Natural killer cell (primary cell): ENCODE measurements around the gene GDF15. TPM values are rescaled to one million over a fixed set of nuclear protein-coding genes. Genes with fewer than 3 reads are reported as not detected.

Source experiments
- ATAC-seq, 3 donors: fragments of 150-1000 bp in 2 of 3; fragments of 200-7000 bp in 1 of 3; cut with Tn5 transposase; 1 replicate in 1 of 3; 2 replicates in 2 of 3; pipeline ENCODE4 v1.10.0; 2021; ENCODE audit warnings: mild to moderate bottlenecking in 2 of 3, moderate library complexity in 2 of 3
- DNase-seq, 2 donors: peaks; one replicate each; pipeline versions ENCODE4 v3.0.0 to v3.0.0-alpha.2; 2013 to 2021; ENCODE audit warnings: mixed read lengths in 1 of 2
- H3K27ac ChIP-seq: one replicate; pipeline ENCODE4 v1.5.1; 2013; ENCODE audit warnings: mild to moderate bottlenecking, low read length
- H3K27me3 ChIP-seq: one replicate; pipeline ENCODE4 v1.6.1; 2013; ENCODE audit warnings: low read length; ENCODE audit not compliant: control insufficient read depth, insufficient read depth
- H3K36me3 ChIP-seq: one replicate; pipeline ENCODE4 v1.6.1; 2013; ENCODE audit warnings: low read length; ENCODE audit not compliant: control insufficient read depth, insufficient read depth
- H3K4me1 ChIP-seq: one replicate; pipeline ENCODE4 v1.6.1; 2013; ENCODE audit warnings: low read length; ENCODE audit not compliant: control insufficient read depth, insufficient read depth
- H3K4me3 ChIP-seq: one replicate; pipeline ENCODE4 v1.5.1; 2013; ENCODE audit warnings: low read length
- H3K9me3 ChIP-seq: one replicate; pipeline ENCODE4 v1.6.1; 2013; ENCODE audit warnings: low read length; ENCODE audit not compliant: control insufficient read depth, insufficient read depth
- H3K27ac Mint-ChIP-seq, 2 donors: one replicate each; pipeline ENCODE4 v1.8.0; 2022; ENCODE audit warnings: mild to moderate bottlenecking in 2 of 2, mixed read lengths in 2 of 2, moderate library complexity in 1 of 2
- H3K27me3 Mint-ChIP-seq, 2 donors: one replicate each; pipeline ENCODE4 v1.8.0; 2022; ENCODE audit warnings: low read depth in 2 of 2, mixed read lengths in 2 of 2
- H3K36me3 Mint-ChIP-seq: one replicate; pipeline ENCODE4 v1.8.0; 2022; ENCODE audit warnings: mixed read lengths
- H3K4me1 Mint-ChIP-seq, 2 donors: one replicate each; pipeline ENCODE4 v1.8.0; 2022; ENCODE audit warnings: mixed read lengths in 2 of 2
- H3K4me3 Mint-ChIP-seq: one replicate; pipeline ENCODE4 v1.8.0; 2022; ENCODE audit warnings: mild to moderate bottlenecking, moderate library complexity, mixed read lengths
- H3K9me3 Mint-ChIP-seq, 2 donors: one replicate each; pipeline ENCODE4 v1.8.0; 2022; ENCODE audit warnings: mixed read lengths in 2 of 2
- WGBS: methylation state at CpG from one replicate; pipeline ENCODE4 v1.1.7; 2013; ENCODE audit warnings: missing lambda C conversion rate; ENCODE audit not compliant: insufficient coverage; 5-methylcytosine and 5-hydroxymethylcytosine counted together
- intact Hi-C: fragments of 100-400 bp; cut with micrococcal nuclease; formaldehyde crosslinking; loops from one replicate; pipeline ENCODE4 v1.14.2; 2022
- total RNA-seq, 4 donors: library from RNA; stranded (reverse); fragments of 120-200 nt in 1 of 4; gene quantifications; one replicate each; pipeline versions ENCODE4 v1.2.3 to v1.2.4, GENCODE V29; 2013 to 2022
- TF ChIP-seq, protein P1 (sequence below): fragments of 200-600 bp; IDR thresholded peaks from one replicate; pipeline ENCODE4 v1.8.0; 2022; ENCODE audit warnings: antibody characterized with exemption

The GDF15 gene
- total RNA-seq, 3 donors from 2014 or later (not counting 1 experiment from before 2014, with no cell fraction given), result 0.85 to 1.5 TPM; not detected in 1

- Histone ChIP-seq H3K27ac (no peak overlapping the region), H3K9me3 (no peaks in the 10 kb centered on the region), H3K36me3 (peaks cover 6% of the 10 kb centered on the region), H3K4me3 (no peak overlapping the region), H3K4me1 (peaks cover 62% of the 10 kb centered on the region), H3K27me3 (no peaks in the 10 kb centered on the region)
- 89% methylated on average over 25 of the region's 34 CpGs for WGBS
- Mint-ChIP-seq H3K36me3 (no peaks in the 10 kb centered on the region), H3K4me3 (no peak overlapping the region), H3K9me3 (no peaks in the 10 kb centered on the region), H3K27me3 (no peaks in the 10 kb centered on the region), H3K27ac (no peak overlapping the region), H3K4me1 (peaks cover 0 to 25% of the 10 kb centered on the region in 2 donors)
- ATAC-seq (no peak), DNase-seq (peak in 1 of 2 donors; percentile 13)
- TF ChIP-seq, protein P1, sequence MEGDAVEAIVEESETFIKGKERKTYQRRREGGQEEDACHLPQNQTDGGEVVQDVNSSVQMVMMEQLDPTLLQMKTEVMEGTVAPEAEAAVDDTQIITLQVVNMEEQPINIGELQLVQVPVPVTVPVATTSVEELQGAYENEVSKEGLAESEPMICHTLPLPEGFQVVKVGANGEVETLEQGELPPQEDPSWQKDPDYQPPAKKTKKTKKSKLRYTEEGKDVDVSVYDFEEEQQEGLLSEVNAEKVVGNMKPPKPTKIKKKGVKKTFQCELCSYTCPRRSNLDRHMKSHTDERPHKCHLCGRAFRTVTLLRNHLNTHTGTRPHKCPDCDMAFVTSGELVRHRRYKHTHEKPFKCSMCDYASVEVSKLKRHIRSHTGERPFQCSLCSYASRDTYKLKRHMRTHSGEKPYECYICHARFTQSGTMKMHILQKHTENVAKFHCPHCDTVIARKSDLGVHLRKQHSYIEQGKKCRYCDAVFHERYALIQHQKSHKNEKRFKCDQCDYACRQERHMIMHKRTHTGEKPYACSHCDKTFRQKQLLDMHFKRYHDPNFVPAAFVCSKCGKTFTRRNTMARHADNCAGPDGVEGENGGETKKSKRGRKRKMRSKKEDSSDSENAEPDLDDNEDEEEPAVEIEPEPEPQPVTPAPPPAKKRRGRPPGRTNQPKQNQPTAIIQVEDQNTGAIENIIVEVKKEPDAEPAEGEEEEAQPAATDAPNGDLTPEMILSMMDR, result no peak
- intact Hi-C loops, result no loop called here
Measured at GRCh38 chr19:18431351-18432197, 45.6 kb downstream of the GDF15 start.

DNA sequence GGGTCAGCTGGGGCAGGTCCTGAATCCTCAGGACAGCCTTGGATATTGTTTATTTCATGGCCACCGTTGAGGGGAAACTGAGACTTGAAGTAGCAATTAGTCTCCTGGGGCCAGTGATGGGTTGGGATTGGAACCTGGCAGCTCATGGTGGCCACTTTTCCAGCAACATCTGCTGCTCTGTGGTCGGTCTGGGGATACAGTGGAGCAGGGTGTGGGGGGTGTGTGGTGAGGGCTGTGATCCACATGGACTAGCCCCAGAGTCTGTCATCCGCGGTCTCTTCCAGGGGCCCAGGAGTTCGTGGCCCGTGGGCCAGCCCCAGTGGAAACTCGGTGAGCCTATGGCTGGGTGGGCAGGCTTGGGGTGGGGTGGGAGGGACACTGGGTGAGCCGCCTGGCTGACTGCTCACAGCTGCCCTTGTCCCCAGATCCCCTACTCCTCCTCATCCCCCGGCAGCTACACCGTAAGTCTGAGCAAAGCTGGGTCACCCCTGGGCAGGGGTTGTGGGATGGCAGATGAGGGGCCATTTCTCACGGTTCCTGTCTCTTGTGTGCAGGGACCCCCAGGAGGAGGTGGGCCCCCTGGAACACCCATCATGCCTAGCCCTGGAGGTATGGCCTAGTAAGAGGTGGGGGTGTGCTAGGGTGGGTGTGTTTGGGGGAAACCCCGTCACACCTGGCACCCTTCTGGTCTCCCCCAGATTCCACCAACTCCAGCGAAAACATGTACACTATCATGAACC lies 46.5 kb downstream of the GDF15 start:
- Mint-ChIP-seq H3K4me3 (peak overlapping the region; percentile 35), H3K9me3 (no peaks in the 10 kb centered on the region), H3K27ac (no peak overlapping the region), H3K4me1 (peaks cover 0 to 25% of the 10 kb centered on the region in 2 donors), H3K27me3 (no peaks in the 10 kb centered on the region), H3K36me3 (no peaks in the 10 kb centered on the region)
- intact Hi-C loops, result no loop called here
- H3K9me3 ChIP-seq, result no peaks in the 10 kb centered on the region
- DNase-seq (peak in 1 of 2 donors; percentile 11), ATAC-seq (no peak)
- WGBS, result 86% methylated on average over 12 of the region's 13 CpGs
- no peaks in the 10 kb centered on the region for H3K27me3 ChIP-seq
- peaks cover 65% of the 10 kb centered on the region for H3K4me1 ChIP-seq
- no peak overlapping the region for H3K27ac ChIP-seq
- peaks cover 6% of the 10 kb centered on the region for H3K36me3 ChIP-seq
- peak overlapping the region; percentile 40 for H3K4me3 ChIP-seq
- TF ChIP-seq, protein P1, result no peak

DNA sequence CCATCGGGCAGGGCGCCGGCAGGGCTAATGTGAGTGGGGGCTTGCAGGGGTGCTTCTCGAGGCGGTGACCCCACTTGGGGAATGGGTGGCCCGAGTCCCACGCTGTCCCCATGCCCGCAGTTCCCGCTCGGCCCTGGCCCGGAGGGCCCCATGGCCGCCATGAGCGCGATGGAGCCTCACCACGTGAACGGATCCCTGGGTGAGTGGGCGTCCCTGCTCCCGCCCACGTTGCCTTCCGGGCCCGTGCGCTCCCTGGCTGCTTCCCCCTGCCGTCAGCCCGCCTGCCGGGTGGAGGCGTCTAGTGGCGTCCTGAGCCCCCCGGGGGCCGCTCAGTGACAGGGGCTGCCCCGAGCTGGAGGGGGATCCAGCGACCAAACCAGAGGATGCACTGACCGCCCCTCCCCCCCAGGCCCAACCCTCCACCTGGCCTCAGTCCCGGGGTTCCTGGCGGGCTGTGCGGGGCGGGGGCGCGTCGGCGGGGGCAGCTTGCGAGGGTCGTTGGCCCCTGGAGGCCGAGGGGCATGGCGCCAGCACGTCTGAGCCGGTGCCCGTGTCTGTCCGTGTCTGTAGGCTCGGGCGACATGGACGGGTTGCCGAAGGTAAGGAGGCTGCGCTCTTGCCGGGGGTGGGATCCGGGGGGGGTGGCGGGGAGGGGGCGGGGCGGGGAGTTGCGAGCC lies 47.2 kb downstream of the GDF15 start:
- Mint-ChIP-seq H3K4me3 (peak overlapping the region; percentile 35), H3K36me3 (no peaks in the 10 kb centered on the region), H3K27me3 (no peaks in the 10 kb centered on the region), H3K9me3 (no peaks in the 10 kb centered on the region), H3K27ac (no peak overlapping the region), H3K4me1 (peaks cover 0 to 29% of the 10 kb centered on the region in 2 donors)
- ATAC-seq (no peak), DNase-seq (peak in 1 of 2 donors; percentile 72)
- Histone ChIP-seq H3K9me3 (no peaks in the 10 kb centered on the region), H3K27ac (no peak overlapping the region), H3K4me3 (peak overlapping the region; percentile 40), H3K4me1 (peaks cover 67% of the 10 kb centered on the region), H3K27me3 (no peaks in the 10 kb centered on the region), H3K36me3 (peaks cover 6% of the 10 kb centered on the region)
- WGBS, result 16% methylated on average over 59 of the region's 59 CpGs
- intact Hi-C loops, result no loop called here
- TF ChIP-seq, protein P1, result no peak
